OCI-LY7 (cell line): Measurements from ENCODE around the gene CGN. TPM values are rescaled to one million over a fixed set of nuclear protein-coding genes. Genes with fewer than 3 reads are reported as not detected.

ENCODE experiments used
- BruUV-seq: library from RNA; stranded (reverse); fragments of 400-500 nt; replicated peaks from 2 replicates; lab custom pipeline; 2021; lab: Mats Ljungman, UMichigan
- CTCF ChIA-PET: fragments of 300-600 bp; sonication (Branson Sonifier 250); formaldehyde crosslinking; loops from one replicate; lab custom pipeline; 2022; ENCODE audit warnings: antibody characterized with exemption; ENCODE audit not compliant: unreplicated experiment; lab: Charles Lee
- POLR2A ChIA-PET: fragments of 300-600 bp; sonication (Branson Sonifier 250); formaldehyde crosslinking; loops from one replicate; lab custom pipeline; 2022; ENCODE audit warnings: antibody characterized with exemption; lab: Charles Lee
- DNase-seq: peaks from one replicate; pipeline ENCODE4 v3.0.0-alpha.2; 2015; ENCODE audit warnings: low spot score
- H2AFZ ChIP-seq: fragments of 200-600 bp; sonication (generic), shearing (Covaris generic); 2 replicates; pipeline ENCODE4 v1.6.1; 2014; ENCODE audit warnings: mild to moderate bottlenecking, antibody characterized with exemption, low read length, moderate library complexity
- H3K27ac ChIP-seq: fragments of 200-600 bp; sonication (generic); 2 replicates; pipeline ENCODE4 v1.5.1; 2014; ENCODE audit warnings: mixed run types, low read depth, mild to moderate bottlenecking, moderate library complexity, low read length, inconsistent platforms; ENCODE audit not compliant: poor library complexity, severe bottlenecking
- H3K36me3 ChIP-seq: fragments of 200-600 bp; sonication (generic); 2 replicates; pipeline ENCODE4 v1.6.1; 2014; ENCODE audit warnings: mild to moderate bottlenecking, antibody characterized with exemption, low read length, moderate library complexity, mixed read lengths; ENCODE audit not compliant: insufficient read depth
- H3K4me1 ChIP-seq: fragments of 200-600 bp; sonication (generic); 2 replicates; pipeline ENCODE4 v1.5.1; 2014; ENCODE audit warnings: mild to moderate bottlenecking, low read length; ENCODE audit not compliant: insufficient read depth, poor library complexity, severe bottlenecking
- H3K4me2 ChIP-seq: fragments of 200-600 bp; sonication (generic); 2 replicates; pipeline ENCODE4 v1.6.1; 2014; ENCODE audit warnings: mild to moderate bottlenecking, low read length
- H3K4me3 ChIP-seq: fragments of 200-600 bp; sonication (generic); 2 replicates; pipeline ENCODE4 v1.5.1; 2014; ENCODE audit warnings: mild to moderate bottlenecking, low read depth, low read length; ENCODE audit not compliant: poor library complexity, severe bottlenecking
- H3K79me2 ChIP-seq: fragments of 200-600 bp; sonication (generic); 2 replicates; pipeline ENCODE4 v1.6.1; 2016; ENCODE audit warnings: low read depth, mild to moderate bottlenecking, low read length, moderate library complexity, mixed read lengths; ENCODE audit not compliant: insufficient read depth
- H3K9me2 ChIP-seq: fragments of 200-600 bp; sonication (generic); 2 replicates; pipeline ENCODE4 v1.6.1; 2016; ENCODE audit warnings: mild to moderate bottlenecking, low read length, mixed read lengths; ENCODE audit not compliant: insufficient read depth
- H3K9me3 ChIP-seq: fragments of 200-600 bp; sonication (generic); 2 replicates; pipeline ENCODE4 v1.6.1; 2014; ENCODE audit warnings: mild to moderate bottlenecking, mixed run types, low read length, mixed read lengths
- H4K20me1 ChIP-seq: fragments of 200-600 bp; sonication (generic); 2 replicates; pipeline ENCODE4 v1.6.1; 2014; ENCODE audit warnings: mild to moderate bottlenecking, antibody characterized with exemption, low read length, moderate library complexity, mixed read lengths; ENCODE audit not compliant: insufficient read depth
- CTCF ChIP-seq: fragments of 200-600 bp; sonication (generic); conservative IDR thresholded peaks from 2 replicates; pipeline ENCODE4 v1.5.1; 2014; ENCODE audit warnings: mild to moderate bottlenecking, antibody characterized with exemption, low read length, moderate library complexity, mixed read lengths
- EZH2phosphoT487 ChIP-seq: fragments of 200-600 bp; sonication (generic); IDR thresholded peaks from 2 replicates; pipeline ENCODE4 v1.6.1; 2018; ENCODE audit warnings: low read depth, borderline replicate concordance, mild to moderate bottlenecking, mixed run types, antibody characterized with exemption, low read length, moderate library complexity, mixed read lengths
- intact Hi-C: fragments of 100-400 bp; cut with micrococcal nuclease; formaldehyde crosslinking; loops from one replicate; pipeline ENCODE4 v1.10.0; 2022; ENCODE audit not compliant: unreplicated experiment
- total RNA-seq, 2 experiments: library from RNA; depleted of rRNA in 1 of 2; stranded (reverse); fragments of >200 nt in 1 of 2; shearing (Covaris generic) in 1 of 2; gene quantifications; 2 replicates each; pipeline ENCODE4 v1.2.3, GENCODE V29; 2014 to 2022

The CGN gene
- total RNA-seq, 2 experiments from 2014 or later: 1.7 to 5.5 TPM

GRCh38 chr1:151574575-151575529 is 63.7 kb downstream of the CGN start:
- CTCF ChIA-PET: no interaction called here
- Histone ChIP-seq H2AFZ (no peak overlapping the region), H3K36me3 (no peaks in the 10 kb centered on the region), H4K20me1 (no peaks in the 10 kb centered on the region), H3K4me1 (no peaks in the 10 kb centered on the region), H3K27ac (no peak overlapping the region), H3K4me2 (no peak overlapping the region), H3K9me3 (no peaks in the 10 kb centered on the region), H3K9me2 (no peaks in the 10 kb centered on the region), H3K4me3 (no peak overlapping the region), H3K79me2 (no peaks in the 10 kb centered on the region)
- no peak for DNase-seq
- intact Hi-C loops: no loop called here
- no peak for TF ChIP-seq CTCF
- POLR2A ChIA-PET: interaction anchor here (0.6 kb wide), 1 partner anchor 12 kb away, joined by 4 read pairs; no protein-coding TSS in a partner anchor
- no TSS peak for BruUV-seq

GRCh38 chr1:151577173-151577572 is 66.0 kb downstream of the CGN start:
- Histone ChIP-seq H3K9me2 (no peaks in the 10 kb centered on the region), H3K9me3 (no peaks in the 10 kb centered on the region), H3K4me2 (no peak overlapping the region), H3K4me3 (no peak overlapping the region), H2AFZ (no peak overlapping the region), H3K36me3 (no peaks in the 10 kb centered on the region), H3K4me1 (no peaks in the 10 kb centered on the region), H4K20me1 (no peaks in the 10 kb centered on the region), H3K27ac (no peak overlapping the region), H3K79me2 (no peaks in the 10 kb centered on the region)
- no peak for TF ChIP-seq CTCF
- TF ChIP-seq EZH2phosphoT487: no peak
- DNase-seq: no peak
- BruUV-seq: no TSS peak
- POLR2A ChIA-PET: no interaction called here
- CTCF ChIA-PET: no interaction called here
- intact Hi-C loops: no loop called here

GRCh38 chr1:151578941-151579340 is 67.8 kb downstream of the CGN start:
- intact Hi-C loops: no loop called here
- CTCF ChIA-PET: no interaction called here
- no peaks in the 10 kb centered on the region for H3K9me3 ChIP-seq
- H3K79me2 ChIP-seq: no peaks in the 10 kb centered on the region
- H3K4me3 ChIP-seq: no peak overlapping the region
- POLR2A ChIA-PET: interaction anchor here (0.6 kb wide), 1 partner anchor 122 kb away, joined by 3 read pairs; no protein-coding TSS in a partner anchor
- no peak overlapping the region for H3K27ac ChIP-seq
- H3K9me2 ChIP-seq: no peaks in the 10 kb centered on the region
- TF ChIP-seq EZH2phosphoT487: no peak
- TF ChIP-seq CTCF: no peak
- no peak for DNase-seq
- no TSS peak for BruUV-seq
- no peaks in the 10 kb centered on the region for H3K36me3 ChIP-seq
- H2AFZ ChIP-seq: no peak overlapping the region
- no peaks in the 10 kb centered on the region for H4K20me1 ChIP-seq
- no peak overlapping the region for H3K4me2 ChIP-seq
- H3K4me1 ChIP-seq: no peaks in the 10 kb centered on the region
